HG03097 (cell line): ENCODE data around the gene XKR7.

ENCODE experiments used
- ATAC-seq: cut with Tn5 transposase; IDR thresholded peaks from one replicate; pipeline ENCODE4 v1.9.1; 2021; ENCODE audit not compliant: unreplicated experiment, low FRiP score

XKR7 gene

GRCh38 chr20:31975874-31976273, 7.9 kb downstream of the XKR7 start:
- no peak for ATAC-seq

- ATAC-seq: no peak
Observed at GRCh38 chr20:31977080-31977479, 9.1 kb downstream of the XKR7 start.

- ATAC-seq: no peak
Observed at GRCh38 chr20:31979713-31980426, 11.9 kb downstream of the XKR7 start.

- no peak for ATAC-seq
Observed at GRCh38 chr20:31981784-31982183, 13.8 kb downstream of the XKR7 start.

- ATAC-seq: no peak
Observed at GRCh38 chr20:31984981-31985471, 17.1 kb downstream of the XKR7 start.

GRCh38 chr20:31987744-31988143, 19.8 kb downstream of the XKR7 start:
- no peak for ATAC-seq

GRCh38 chr20:31988430-31989015, 20.6 kb downstream of the XKR7 start:
- no peak for ATAC-seq

DNA sequence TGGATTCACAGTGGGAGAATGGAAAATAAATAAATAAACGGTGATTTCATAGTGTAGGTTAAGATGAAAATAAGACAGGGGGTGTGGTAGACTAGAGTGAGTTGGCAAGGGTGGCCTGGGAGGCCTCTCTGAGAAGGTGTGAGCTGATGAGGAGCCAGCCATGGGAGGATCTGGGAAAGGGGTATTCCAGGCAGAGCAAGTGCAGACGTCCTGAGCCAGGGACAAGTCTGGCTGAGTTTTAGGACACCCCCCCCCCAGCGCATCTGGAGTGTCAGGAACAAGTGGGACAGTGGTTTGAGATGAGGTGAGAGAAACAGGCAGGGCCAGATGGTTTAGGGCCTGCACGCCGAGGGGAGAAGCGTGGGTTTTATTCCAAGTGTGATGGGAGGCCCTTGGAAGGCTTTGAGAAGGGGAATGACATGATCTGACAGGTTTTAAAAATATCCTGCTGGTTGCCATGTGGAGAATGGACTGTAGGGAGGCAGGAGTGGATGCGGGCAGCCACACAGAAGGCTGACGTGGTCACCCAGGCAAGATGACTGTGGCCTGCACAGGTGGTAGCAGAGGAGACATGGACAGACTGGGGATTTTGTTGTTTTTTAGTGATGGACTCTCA, 21.2 kb downstream of the XKR7 start:
- ATAC-seq: no peak

DNA sequence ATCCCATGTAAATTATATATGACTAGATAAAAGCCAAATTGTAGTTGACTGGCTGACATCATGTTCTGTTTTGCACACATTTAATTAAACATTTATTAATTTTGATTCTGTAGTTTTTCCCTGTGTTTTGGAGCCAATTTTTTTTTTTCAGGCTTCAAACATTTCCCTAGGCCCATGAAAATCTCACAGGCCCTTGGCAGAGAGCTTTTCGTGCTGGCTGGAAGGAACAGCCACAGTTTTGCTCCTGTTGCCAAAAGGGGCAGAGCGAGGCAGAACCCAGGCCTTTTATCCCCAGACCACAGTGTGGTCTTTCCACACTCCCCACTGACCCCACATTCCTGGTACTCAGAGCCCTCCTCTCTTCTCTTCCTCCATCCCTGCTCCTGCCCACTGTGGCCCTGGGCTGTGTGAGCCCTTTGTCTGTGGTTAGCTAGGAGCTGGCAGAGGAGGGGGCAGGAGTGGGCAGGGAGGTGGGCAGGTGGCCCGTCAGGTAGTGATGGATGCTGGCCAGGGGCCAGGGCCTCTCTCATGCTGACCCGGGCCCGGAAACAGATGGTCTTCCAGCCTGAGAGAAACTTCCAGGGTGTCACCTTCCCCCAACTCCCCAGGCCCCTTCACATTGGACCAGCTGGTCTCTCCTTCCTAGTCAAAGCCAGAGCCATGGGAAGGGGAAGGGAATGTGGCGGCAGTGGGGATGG, 22.8 kb downstream of the XKR7 start:
- no peak for ATAC-seq

DNA sequence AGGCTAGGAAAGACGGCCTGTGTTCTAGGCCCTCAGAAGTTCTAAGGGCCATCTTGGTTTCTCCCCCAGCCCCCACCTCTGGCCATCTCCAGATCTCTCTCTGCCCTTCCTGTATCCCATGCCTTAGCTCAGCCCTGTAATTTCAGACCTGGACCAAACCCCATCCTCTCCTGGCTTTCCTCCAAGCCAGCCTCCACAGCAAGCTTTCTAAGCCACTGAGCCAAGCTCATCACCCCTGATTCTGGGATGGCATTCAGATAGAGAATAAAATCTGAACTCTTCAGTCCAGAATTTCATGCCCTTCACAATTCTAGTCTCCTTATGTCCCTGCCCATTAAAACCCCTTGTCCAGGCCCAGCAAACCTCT, 23.4 kb downstream of the XKR7 start:
- no peak for ATAC-seq

DNA sequence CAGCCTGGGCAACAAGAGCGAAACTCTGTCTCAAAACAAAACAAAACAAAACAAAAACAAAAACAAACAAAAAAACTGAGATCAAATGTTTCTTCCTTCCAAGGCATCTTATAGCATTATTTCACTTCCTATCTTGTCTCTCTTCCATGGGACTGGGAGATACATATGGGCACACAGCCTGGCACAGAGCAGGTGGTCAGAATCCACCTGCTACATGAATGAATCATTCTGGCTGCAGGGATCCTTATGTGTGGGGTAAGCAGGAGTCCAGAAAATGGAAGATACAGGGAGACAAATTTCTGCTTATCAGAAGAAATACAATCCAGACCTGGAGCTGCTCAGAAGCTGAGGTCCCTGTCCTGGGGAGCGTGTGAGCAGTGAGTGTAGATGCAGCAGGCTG, 24.1 kb downstream of the XKR7 start:
- ATAC-seq: no peak

DNA sequence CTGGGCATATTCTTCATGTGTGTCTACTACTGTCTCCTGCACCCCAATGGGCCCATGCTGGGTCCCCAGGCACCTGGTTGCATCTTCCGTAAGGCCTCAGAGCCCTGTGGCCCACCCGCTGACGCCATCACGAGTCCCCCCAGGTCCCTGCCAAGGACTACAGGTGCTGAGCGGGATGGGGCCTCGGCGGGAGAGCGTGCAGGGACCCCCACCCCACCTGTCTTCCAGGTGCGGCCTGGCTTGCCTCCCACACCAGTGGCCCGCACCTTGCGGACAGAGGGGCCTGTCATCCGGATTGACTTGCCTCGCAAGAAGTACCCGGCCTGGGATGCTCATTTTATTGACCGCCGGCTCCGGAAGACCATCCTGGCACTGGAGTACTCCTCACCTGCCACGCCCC, 29.0 kb downstream of the XKR7 start:
- no peak for ATAC-seq

- no peak for ATAC-seq
Observed at GRCh38 chr20:31998246-31998645, 30.3 kb downstream of the XKR7 start.

DNA sequence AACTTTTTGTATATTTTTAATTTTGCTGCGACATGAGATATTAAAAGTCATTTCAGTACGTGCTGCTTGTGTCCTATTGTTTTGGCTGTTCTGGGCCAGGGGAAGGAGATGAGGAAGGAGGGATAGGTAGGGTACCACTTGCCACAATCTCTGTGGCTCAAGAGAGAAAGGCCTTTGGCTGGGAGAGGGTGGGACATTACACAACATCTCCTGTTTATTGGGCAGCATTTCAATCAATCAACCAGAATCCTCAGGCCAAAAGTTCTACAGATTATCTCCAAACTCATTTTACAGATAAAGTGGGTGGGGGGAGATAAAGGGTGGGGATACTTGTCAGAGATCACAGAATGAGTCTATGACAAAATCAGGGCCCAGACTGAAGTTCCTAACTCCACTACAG, 35.4 kb downstream of the XKR7 start:
- ATAC-seq: no peak

DNA sequence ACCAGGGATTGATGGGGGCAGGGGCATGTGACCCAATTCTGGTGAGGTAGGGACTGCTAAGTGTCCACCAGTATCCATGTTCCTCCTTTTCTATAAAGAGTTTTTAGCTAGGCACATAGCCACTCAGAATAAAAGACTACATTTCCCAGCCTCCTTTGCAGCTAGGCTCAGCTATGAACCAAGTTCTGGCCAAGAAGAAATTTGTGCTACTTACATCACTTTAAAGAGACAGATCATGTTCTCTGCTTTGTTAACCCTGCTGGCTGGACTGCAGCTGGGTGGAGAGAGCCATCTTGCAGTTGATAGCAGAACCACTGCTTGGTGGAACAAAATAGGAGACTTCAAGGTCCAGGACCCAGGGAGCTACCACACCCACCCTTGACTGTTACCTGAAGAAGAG, 37.0 kb downstream of the XKR7 start:
- no peak for ATAC-seq

DNA sequence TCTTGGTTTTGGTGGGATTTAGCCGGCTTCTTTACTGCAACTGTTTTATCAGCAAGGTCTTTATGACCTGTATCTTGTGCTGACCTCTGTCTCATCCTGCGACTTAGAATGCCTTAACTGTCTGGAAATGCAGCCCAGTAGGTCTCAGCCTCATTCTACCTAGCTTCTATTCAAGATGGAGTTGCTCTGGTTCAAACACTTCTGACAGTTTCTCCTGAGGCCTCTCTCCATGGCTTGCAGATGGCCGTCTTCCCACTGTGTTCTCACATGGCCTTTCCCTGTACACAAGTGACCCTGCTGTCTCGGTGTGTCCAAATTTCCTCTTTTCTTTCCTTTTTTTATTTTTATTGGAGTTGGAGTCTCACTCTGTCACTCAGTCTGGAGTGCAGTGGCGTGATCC, 38.1 kb downstream of the XKR7 start:
- no peak for ATAC-seq

DNA sequence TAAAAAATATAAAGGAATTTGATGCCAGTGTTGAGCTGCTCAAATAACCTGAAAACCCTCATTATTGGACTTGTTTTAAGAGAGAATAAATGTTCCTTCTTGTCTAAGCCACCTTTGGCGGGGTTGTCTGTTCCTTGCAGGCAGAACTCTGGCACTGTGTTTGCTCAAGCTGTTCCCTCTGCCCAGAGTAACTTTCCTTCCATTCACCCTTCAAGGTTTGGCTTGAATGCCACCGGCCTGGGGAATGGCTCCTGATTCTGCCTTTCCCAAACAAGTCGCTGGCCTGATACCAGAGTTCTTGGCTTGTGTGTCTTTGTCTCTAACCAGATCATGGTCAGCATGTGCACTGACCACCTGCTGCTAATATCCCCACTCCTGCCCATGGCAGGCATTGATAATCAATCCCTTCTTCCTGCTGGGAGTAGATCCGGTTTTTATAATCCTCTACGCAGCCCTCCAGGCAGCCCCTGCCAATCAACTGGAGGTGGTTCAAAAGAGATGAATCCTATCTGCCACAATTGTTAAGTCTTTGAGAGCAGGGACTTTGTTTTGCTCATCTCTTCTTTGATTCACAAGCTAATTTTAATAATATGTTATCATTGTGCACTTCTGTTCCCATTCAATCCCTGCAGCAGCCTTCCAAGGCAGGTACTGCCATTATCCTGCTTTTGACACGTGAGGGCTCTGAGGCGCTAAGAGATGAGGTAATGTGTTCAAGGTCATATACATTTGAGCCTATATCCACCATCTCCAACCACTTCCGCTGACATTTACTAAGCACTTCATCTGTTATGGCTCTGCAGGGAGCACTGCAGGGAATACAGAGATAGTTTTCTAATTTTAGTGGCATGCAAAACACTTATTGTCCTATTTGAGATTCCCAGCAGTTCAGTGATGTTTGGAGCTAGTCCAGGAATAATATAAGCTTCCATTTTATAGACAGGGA, 39.2 kb downstream of the XKR7 start:
- ATAC-seq: no peak

DNA sequence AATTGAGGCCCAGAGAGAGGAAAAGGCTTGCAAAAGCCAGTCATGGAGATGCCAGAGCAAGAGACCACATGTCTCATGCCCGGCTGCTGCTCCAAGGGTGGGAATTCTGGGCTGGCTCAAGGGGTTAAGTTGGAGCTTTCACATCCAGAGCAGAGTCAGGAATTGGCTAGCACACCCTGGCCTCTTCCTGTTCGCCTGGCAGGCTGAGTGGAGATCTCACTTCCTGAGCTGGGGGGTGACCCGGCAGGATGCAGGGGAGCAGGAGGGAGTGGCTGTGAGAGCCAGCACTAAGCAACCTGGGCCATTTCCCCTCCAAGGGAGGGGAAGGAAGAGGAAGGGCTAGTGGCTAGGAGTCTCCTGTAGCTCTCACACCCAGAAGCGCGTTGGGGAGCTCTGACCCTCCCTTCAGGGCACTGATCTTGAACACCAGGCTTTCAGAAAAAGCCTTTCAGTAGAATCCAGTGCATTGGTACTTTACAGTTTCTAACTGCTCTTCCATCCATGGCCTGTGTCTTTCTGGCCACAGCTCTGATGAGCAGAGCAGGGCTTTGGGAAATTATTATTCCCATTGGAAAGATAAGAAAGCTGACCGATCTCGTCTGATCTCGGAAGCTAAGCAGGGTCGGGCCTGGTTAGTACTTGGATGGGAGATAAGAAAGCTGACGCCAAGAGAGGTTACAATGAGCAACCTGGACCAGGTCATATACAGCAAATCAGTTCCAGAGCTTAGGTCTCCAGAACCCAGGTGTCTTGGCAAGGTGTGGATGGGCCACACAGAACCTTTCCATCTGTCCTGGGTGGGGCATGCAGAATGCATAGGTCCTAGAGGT, 40.1 kb downstream of the XKR7 start:
- ATAC-seq: no peak

DNA sequence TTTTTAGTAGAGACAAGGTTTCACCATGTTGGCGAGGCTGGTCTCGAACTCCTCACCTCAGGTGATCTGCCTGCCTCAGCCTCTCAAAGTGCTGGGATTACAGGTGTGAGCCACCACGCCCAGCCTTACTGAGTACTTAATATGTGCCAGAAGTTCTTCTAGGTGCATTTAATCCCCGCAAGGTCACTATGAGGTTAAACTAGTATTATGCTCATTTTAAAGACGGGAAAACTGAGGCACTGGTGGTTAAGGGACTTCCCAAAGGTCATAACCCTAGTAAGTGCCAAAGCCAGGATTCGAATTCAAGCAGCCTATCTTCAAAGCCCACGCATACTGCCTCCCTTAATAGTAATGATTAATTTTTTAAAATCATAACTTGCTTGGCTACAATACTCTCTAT, 41.6 kb downstream of the XKR7 start:
- ATAC-seq: no peak

DNA sequence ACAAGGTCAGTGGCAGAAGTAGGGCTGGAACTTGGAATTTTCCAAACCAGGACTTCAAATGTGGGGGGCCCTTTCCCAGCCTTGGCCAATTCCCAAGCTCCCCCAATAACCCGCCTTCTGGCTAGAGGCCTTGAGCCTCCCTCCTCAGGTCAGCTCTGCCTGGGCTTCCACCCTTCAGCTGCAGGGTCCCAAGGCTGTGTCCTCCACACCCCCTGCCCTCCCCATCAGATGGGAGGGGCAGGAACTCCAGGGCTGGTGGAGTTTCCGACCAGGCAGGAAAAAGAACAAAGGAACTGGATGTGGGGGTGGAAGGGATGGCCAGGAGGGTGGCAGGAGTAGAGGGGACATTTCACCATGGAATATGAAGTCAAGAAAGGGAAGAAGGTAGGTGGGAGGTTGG, 42.1 kb downstream of the XKR7 start, which contains the start of gene CCM2L:
Gene CCM2L (plus strand): TSS at position 338 of the 400 bp plus-strand sequence. CDS start 17 bp downstream, at position 355.
- ATAC-seq: no peak
